Suppressor macrophage treated with lipopolysaccharide for 1 hour (primary cell): ENCODE data around the gene DGKE.
A peak's percentile ranks its signal among the peaks of the same experiment; 100 is the strongest.

Experiments
- DNase-seq, 3 donors: peaks; one replicate each; pipeline ENCODE4 v3.0.0-alpha.2; 2020 to 2022

Gene DGKE

DNA sequence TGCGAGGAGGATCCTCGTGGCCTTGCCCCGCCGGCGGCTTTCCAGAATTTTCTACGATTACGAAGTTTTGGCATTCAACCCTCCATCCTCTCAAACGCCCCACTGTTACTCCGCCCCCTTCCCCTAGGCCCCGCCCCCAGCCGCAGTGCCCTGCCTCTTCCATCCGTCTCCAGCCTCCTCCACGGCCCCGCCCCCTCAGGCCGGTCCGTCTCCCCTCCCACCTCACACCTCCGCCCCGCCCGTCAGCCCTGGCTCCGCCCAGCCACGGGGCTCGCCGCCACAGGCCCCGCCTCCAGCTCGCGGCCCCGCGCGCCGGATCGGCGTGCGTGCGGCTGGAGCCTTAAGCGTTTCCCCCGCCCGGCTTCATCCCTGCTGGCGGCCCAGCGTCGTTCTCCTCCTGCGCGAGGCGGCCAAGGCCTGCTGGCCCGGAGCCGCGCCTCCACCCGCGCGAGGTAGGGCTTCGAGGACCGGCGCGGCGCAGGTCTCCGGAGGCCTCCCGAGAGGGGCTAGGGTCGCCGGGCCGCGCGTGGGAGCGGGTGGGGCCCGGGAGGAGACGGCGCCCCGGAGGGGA, at the start of gene DGKE, which contains the start of gene C17orf67:
Gene DGKE (plus strand): TSS at position 343 of the 571 bp plus-strand sequence. CDS start 645 bp downstream, outside the sequence.
Gene C17orf67 (minus strand): TSS at position 112 of the 571 bp plus-strand sequence. CDS start 18,110 bp downstream, outside the sequence.
- DNase-seq, result peak; percentile 95 to 99 (median 97)

DNA sequence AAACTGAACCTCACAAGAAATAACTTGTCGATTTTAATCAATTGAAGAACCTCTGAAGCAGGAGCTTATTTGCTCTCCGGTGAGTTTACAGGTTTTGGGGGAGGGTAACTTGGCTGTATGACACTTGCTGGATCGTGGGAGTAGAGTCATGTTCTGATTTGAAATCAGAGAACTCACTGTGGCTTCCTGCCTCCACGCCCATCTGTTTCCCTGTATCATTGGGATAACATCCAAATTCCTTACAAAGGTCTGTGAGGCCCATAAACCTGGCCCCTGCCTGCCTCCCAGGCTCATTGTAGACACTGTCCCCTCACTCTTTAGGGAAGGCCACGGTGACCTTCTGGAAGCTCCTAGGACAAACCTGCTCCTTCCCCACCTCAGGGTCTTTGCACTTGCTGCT, 48.5 kb upstream of the DGKE start:
- no peak for DNase-seq

DNA sequence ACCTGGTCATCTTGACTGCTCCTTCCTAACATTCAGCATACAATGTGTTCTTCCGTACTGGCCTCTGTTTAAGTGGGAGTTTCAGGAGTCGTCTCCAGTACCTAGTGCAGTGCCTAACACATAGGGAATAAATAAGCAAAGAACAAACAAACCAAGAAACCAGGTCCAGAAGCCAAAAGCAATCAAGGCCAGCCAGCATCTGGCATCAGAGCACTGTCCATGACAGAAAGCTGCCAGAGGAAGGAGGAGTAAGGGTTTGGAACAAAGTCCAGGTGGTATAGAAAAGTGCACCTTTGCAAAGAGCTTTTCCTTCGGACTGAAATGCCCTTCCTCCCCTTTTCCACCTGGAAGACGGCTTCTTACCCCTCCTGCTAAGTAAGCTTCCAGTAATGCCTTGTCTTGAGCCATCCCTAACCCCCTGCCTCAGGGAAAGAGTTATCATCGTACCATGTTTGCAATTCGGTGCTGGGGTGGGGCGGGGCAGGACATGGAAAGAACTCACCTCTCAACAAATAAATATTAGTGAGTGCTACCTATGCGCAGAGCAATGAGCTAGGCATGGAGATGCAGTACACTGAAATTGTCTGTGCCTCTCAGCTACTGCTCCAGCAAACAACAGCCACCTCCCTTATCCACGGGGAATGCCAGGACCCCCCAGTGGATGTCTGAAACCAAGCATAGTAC, 47.8 kb upstream of the DGKE start:
- DNase-seq, result no peak

DNA sequence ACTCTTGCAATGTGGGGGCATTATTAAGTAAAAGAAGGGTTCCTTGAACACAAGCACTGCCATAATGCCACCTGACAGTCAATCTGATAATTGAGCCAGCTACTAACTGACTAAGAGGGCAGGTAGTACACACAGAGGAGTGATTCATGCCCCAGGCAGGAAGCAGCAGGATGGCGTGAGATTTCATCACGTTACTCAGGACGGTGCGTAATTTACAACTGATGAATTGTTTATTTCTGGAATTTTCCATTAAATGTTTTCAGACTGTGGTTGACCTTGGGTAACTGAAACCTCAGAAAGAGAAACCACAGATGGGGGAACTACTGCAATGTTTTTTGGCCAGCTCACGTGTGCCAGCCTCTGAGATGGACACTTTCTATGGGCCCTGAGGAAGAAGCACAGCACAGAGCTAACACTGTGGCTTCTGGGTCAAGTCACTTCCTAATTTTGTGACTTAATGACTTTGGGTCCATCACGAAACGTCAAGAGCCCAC, 46.9 kb upstream of the DGKE start:
- peak; percentile 88 to 98 (median 97) for DNase-seq

DNA sequence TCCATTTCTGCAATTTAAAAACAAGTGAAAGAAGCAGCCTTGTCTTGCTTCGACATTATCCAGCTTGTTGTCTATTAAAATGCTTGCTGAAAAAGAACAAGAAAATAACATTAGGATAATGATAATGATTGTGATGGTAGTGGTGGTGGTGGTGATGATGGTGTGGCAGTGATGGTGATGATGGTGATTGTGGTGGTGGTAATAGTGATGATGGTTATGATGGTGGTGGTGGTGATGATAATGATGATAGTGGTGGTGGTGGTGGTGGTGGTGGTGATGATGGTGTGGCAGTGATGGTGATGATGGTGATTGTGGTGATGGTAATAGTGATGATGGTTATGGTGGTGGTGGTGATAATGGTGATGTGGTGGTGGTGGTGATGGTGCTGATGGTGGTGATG, 41.7 kb upstream of the DGKE start:
- no peak for DNase-seq

DNA sequence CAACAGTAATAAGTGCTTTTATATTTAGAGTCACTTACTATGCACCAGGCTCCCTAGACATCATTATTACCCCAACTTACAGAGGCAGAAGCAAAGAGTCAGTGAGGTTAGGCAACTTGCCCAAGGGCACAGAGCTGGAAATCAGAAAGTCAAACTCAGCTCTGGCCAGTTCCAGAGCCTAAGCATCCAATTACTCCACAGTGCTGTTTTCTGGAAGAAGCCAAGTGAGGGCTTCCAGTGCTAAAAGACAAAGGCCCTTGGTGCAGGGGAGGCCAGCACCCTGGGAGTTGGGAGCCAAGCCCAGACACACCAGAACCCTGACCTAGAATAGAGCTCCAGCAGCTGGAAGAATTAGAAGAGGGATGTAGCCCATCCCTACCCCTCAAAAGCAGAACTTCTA, 40.4 kb upstream of the DGKE start:
- no peak for DNase-seq

DNA sequence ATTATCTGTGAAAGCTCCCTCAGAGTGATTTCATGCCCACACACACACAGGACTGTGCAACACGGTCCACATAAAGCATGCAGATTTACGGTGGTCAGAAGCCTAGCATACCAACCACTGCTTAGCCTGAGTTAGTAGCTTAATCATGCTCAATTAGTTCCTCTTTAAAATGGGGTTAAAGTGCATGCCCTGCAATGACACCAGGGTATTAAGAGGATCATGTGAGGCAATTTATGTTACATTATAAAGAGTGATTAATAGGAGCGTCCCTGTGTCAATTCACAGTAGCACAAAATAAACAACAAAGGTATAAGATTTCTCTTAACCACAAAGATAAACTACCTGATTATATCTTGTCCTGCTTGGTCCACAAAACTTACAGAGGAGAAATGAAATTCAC, 40.0 kb upstream of the DGKE start:
- DNase-seq, result peak; percentile 51 to 75 (median 68)

DNA sequence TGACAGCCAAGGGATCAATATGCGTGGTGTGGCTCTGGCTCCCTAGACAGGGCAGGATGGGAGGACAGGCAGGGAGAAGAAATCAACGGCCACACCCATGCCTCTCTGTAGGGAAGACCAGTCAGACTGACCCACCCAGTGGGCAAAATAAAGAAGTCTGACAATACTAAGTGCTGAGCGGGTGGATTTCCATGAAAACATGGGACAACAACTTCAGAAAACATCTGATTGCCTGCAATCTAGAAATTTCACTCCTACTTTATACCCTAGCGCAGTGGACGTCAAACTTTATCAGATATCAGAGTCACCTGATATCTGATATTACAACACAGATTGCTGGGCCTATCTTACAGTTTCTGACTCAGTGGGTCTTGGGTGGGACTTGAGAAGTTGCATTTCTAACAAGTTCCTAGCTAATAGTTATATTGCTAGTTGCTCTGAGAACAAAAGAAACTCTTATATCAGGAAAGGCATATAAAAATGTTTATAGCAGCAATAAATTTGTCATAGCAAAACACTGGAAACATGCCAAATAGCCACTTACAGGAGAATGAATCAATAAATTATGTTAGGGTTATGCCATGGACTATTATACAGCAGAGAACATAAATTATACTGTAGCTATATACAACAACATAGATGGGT, 38.6 kb upstream of the DGKE start:
- no peak for DNase-seq

DNA sequence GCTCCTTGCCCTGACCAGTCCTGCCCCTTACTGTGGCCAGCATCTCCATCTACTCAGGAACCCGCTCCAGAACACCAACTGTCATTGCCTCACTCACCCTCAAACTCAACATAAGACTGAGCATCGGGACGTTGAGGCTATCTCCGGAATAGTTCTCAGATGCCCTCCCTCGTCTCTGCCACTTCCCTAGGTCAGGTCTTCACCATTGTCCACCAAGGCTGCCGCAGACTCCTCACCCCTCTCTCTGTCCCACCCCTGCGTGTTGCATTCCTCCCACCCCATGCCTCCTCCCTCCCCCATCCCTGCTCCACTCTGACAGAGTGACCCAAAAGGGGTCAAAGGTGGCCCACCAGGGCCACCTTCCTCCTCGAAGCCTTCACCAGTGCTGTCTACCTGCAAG, 37.4 kb upstream of the DGKE start:
- no peak for DNase-seq

DNA sequence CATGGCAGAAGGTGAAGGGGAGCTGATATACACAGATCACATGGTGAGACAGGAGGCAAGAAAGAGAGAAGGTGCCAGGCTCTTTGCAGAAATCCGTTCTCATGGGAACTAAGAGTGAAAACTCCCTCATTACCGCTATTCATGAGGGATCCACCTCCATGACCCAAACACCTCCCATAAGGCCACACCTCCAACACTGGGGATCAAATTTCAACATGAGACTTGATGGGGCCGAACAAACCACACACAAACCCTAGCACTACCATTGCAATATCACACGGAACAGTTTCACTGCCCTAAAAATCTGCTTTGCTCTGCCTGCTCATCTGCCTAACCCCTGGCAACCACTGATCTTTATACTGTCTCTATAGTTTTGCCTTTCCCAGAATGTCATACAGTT, 35.0 kb upstream of the DGKE start:
- no peak for DNase-seq

DNA sequence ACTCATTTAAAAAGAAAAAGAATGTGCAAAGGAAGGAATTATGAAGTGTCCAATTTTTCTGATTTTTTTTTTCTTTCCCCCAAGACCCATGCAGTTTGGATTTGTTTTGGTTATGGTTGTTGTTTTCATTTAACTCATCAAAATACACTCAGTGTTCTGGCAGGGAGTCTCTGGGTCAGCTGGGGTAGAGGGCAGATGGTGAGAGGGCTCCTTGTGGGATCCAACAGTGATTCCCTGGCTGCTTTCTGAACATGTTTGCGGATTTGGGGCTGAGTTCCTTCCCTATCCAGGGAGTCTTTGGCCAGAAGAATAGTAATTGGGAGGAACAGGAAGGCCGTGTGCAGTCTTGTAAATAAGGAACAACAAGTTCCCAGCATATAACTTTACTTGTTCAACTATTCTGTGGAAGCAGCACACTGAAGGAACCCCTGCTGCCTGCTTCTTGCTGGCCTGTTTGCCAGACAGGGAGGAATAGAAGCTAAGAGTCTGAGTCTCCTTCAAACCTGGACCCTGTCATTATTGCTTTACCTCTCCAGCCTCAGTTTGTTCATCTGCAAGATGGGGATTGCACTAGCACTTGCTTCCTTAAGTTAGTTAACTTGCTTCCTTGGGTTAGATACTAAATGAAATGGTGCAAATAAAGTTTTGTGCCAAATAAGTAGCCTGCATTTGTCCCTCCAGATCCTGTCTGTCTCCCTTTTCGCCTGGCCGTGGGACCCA, 32.3 kb upstream of the DGKE start:
- no peak for DNase-seq

DNA sequence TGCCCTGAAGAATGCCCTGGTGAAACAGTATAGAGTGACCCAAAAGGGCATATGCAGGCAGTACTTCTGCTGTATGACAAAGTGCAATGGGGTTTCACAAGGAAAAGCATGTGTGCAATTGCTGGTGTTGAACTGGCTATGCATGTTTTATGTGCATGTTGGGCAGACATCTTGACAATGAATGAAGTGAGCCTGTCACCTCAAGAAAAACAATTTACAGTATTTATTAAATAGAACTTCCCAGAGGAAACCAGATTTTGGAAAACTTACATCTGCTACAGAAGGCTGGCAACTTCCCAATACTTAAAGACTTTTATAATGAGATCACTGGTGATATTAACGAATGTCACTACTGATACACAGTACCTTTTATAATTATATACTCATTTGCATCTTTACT, 30.9 kb upstream of the DGKE start:
- no peak for DNase-seq

DNA sequence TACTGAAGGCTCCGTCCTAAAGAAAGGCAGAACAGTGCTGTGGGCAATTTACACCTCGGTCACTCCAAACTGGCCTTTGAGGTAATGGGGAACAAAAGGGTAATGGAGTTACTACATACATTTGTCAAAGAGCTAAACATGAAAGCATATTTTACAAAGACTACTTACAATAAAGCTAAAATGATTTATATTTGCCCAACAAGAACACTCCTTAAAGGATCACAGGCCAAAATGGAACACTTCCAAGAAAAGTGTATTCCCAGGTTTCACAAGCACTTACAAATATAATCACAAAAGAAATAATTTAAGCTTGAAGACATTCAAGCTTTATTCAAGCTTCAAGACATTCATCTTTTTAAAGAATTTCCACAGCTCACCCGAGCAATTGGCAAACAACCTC, 29.5 kb upstream of the DGKE start:
- no peak for DNase-seq

DNA sequence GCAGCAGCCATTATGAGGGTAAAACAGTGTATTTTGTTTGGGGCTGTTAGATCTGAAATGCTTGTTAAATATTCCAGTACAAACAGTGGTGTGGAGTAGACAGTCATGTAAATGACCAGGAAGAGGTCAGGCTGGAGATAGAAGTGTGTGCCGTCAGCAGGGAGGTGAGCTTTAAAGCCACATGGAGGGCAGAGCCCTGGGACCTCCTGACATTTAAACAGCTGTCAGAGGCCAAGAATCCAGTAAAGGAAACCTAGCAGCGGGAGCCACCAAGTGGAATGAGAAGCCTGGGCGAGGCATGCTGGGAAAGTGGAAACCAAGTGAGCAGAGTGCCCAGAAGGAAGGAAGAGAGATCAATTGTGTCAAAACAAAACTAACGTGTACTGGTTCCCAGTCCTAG, 27.0 kb upstream of the DGKE start:
- DNase-seq, result no peak

DNA sequence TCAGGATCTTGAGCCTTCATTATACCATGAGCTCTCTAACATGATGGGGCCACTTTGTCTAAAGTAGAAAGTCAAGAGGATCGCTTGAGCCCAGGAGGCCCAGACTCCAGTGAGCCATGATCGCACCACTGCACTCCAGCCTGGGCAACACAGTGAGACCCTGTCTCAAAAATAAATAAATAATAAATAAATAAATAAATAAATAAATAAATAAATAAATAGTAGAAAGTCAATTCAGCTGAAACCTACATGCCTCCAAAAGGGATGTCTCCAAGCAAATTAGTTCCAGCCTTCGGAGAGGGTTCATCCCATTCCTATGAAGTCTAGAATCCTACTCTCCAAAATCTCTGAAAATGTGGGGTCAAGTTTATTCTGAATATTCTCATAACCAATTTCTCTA, 26.2 kb upstream of the DGKE start:
- no peak for DNase-seq

DNA sequence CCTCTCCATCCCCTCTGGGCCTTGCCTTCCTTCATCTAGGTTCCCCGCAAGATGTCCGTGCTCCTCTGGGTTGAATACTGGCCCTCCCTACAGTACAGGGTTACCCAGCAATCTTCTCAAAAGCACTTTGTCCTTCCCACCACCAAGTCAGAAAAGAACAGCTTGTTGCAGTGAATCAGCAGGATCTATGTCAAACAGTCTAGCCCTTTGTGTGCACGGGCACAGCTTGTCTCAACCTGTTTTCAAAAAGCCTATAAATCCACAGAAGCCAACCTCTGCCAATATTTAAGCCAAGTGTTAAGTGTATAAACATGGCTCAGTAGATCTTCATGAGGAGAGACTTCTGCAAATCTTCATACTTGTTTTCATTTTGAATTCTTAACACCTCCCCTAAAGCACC, 25.4 kb upstream of the DGKE start:
- DNase-seq, result no peak

DNA sequence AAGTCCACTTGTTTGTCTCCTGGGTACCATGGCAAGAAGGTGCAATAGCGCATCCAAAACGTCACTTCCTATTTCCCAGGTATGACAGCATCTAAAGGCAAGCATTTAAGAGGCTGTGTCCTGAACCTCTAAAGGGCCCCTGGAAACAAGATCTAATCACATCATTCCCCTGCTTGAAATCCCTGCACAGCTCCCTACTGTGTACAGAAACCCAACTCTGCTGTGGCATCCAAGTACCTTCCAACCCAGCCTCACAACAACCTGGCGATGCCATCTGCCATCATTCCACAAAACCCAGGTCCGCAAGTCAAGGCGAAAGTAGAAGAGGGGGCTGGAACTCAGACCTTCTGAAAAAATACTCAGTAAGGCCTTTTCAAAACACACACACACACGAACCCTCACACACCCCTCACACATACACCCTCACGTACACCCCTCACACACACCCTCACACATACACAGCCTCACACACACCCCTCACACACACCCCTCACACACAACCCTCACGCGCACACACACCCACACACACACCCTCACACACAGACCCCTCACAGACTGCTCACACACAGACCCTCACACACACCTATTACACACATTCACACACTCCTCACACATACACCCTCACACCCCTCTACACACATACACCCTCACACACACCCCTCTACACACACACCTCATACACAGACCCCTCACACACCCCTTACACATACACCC, 24.7 kb upstream of the DGKE start:
- no peak for DNase-seq

DNA sequence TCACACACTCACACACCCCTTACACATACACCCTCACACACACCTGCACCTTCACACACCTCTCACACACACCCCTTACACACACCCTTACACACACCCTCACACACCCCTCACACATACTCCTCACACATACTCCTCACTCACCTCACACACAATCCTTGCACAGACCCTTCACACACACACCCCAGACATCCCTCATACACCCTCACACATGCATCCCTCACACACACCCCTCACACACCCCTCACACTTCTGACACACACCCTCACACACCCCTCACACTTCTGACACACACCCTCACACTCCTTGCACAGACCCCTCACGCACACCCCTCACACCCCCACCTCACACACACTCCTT, 24.2 kb upstream of the DGKE start:
- DNase-seq, result no peak

DNA sequence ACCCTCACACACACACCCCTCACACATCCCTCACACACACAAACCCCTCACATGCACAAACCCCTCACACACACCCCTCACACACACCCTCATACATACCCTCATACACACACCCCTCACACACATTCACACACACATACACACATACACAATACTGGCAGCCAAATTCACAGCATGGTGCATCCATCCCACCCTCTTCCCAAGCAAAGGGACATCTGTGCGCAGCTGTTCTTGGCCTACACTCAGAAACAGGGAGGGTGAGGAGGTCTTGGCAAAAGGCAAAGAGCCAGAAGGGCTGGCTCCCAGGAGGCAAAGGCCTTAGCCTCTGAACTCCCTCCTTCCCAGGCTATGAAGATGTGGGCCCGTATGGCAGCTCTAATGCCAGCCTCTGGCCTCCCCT, 23.6 kb upstream of the DGKE start:
- no peak for DNase-seq

DNA sequence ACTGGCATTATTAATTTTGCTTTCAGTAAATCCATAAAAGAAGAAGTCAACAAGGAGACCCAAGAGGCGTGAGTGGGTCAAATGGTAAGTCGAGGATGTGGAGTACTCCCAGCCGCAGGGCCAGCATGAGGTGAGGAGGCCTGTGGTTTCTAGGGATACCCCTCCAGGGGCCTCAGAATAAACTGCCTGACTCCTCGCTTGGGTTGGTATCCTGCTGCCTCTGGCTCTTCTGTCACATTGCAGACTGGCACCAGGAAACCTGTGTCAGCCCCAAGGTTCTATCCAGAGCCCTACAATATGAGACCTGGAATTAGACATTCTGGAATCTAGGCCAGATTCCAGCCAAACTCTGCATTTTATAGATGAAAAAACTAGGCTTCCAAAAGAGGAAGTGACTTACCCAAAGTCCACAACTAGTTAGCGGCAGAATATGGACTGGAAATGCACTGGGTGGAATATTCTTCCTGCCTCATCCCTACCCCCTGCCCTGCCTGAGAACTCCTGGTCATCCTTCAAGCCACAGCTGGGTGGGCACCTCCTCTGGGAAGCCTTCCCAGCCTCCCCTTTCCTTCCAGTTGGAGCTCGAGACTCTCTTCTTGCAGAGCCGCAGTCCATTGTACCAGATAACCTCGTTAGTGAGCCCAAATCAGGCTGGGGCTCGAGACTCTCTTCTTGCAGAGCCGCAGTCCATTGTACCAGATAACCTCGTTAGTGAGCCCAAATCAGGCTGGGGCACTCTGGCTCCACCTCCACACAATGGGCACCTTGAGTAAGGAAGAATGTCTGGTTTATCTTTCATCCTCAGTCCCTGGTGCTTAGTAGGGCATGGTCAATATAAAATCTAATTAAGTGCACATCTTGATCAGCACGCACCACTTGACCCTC, 22.8 kb upstream of the DGKE start:
- DNase-seq, result no peak

DNA sequence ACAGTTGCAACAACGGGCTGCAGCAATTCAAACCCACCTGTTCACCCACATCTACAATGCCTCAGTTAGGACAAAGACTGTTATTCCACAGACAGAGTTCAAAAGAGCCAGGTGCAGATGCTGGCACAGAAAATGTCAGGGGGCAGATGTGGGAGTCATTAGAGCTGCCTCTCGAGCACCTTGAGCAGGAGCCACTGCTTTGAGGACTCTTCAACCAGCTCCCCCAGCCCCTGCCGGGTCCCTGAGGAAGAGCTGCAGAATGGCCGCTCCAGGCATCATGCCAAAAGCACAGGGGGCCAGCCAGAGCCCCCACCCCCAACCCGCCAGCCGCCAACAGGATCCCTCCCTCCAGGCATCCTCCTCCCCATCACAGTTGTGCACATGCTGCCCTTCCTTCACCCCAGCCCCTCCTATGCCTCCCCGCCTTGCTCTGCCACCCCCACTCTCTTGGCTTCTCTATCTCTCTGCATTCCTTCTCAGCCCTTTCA, 21.0 kb upstream of the DGKE start:
- DNase-seq, result no peak

DNA sequence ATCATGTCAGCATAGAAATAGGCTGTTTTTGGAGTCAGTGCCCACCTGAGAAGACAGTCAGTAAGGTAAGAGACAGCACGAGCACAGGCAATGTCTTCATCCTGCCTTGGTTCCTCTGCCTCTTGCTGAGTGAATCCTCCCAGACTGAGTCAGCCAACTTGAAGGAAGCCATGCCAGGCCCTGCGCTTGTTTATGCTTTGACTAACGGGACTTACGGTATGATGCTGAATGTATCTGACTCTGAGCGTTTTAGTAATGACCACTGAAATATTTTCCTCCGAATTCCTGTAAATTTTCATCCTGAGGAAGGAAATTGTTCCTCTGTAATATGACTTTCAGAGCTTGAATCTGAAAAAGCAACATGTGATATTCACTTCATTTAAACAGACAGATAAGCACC, 18.2 kb upstream of the DGKE start:
- DNase-seq, result no peak
